Astrocyte (in vitro differentiated cells and primary cell): ENCODE measurements around the gene BUD23. TPM values are rescaled to one million over a fixed set of nuclear protein-coding genes. Genes with fewer than 3 reads are reported as not detected.

Experiments
- DNase-seq: peaks from one replicate; pipeline ENCODE4 v3.0.0-alpha.2; 2010; ENCODE audit warnings: low read depth
- FAIRE-seq: peaks from 2 replicates; lab custom pipeline; 2011; peaks lifted over from hg19 to GRCh38; lab: Jason Lieb, UNC
- H2AFZ ChIP-seq: 2 replicates; pipeline ENCODE4 v1.6.0; 2012; ENCODE audit warnings: low read depth, low read length, inconsistent platforms
- H3K27ac ChIP-seq: 2 replicates; pipeline ENCODE4 v1.5.1; 2011; ENCODE audit warnings: low read depth, low read length, inconsistent platforms
- H3K27me3 ChIP-seq: 2 replicates; pipeline ENCODE4 v1.6.0; 2011; ENCODE audit warnings: low read length, inconsistent platforms; ENCODE audit not compliant: insufficient read depth
- H3K36me3 ChIP-seq: 2 replicates; pipeline ENCODE4 v1.5.1; 2011; ENCODE audit warnings: low read length, inconsistent platforms; ENCODE audit not compliant: insufficient read depth
- H3K4me1 ChIP-seq: 2 replicates; pipeline ENCODE4 v1.5.1; 2011; ENCODE audit warnings: low read length, inconsistent platforms; ENCODE audit not compliant: insufficient read depth
- H3K4me2 ChIP-seq: 2 replicates; pipeline ENCODE4 v1.6.0; 2012; ENCODE audit warnings: low read length, inconsistent platforms
- H3K4me3 ChIP-seq: 2 replicates; pipeline ENCODE4 v1.5.1; 2011; ENCODE audit warnings: low read depth, mild to moderate bottlenecking, low read length, inconsistent platforms; ENCODE audit not compliant: insufficient read depth
- H3K79me2 ChIP-seq: 2 replicates; pipeline ENCODE4 v1.6.0; 2012; ENCODE audit warnings: mild to moderate bottlenecking, low read length, inconsistent platforms; ENCODE audit not compliant: insufficient read depth
- H3K9ac ChIP-seq: 2 replicates; pipeline ENCODE4 v1.6.0; 2012; ENCODE audit warnings: mild to moderate bottlenecking, low read length, inconsistent platforms
- H3K9me3 ChIP-seq: 2 replicates; pipeline ENCODE4 v1.5.1; 2012; ENCODE audit warnings: low read depth, mild to moderate bottlenecking, low read length, inconsistent platforms; ENCODE audit not compliant: insufficient read depth
- H4K20me1 ChIP-seq: 2 replicates; pipeline ENCODE4 v1.6.0; 2012; ENCODE audit warnings: low read length, inconsistent platforms; ENCODE audit not compliant: insufficient read depth
- H3K27ac Mint-ChIP-seq: one replicate; pipeline ENCODE4 v1.8.0; 2021; ENCODE audit warnings: mild to moderate bottlenecking, mixed read lengths; ENCODE audit not compliant: unreplicated experiment
- H3K27me3 Mint-ChIP-seq: one replicate; pipeline ENCODE4 v1.8.0; 2021; ENCODE audit warnings: low read depth, mixed read lengths; ENCODE audit not compliant: unreplicated experiment
- H3K36me3 Mint-ChIP-seq: one replicate; pipeline ENCODE4 v1.8.0; 2021; ENCODE audit warnings: low read depth, mixed read lengths; ENCODE audit not compliant: unreplicated experiment
- H3K4me1 Mint-ChIP-seq: one replicate; pipeline ENCODE4 v1.8.0; 2021; ENCODE audit warnings: low read depth, mixed read lengths; ENCODE audit not compliant: unreplicated experiment
- H3K4me3 Mint-ChIP-seq: one replicate; pipeline ENCODE4 v1.8.0; 2021; ENCODE audit warnings: mild to moderate bottlenecking, moderate library complexity, mixed read lengths; ENCODE audit not compliant: unreplicated experiment
- H3K9me3 Mint-ChIP-seq: one replicate; pipeline ENCODE4 v1.8.0; 2021; ENCODE audit warnings: mild to moderate bottlenecking, mixed read lengths; ENCODE audit not compliant: unreplicated experiment
- CTCF ChIP-seq: IDR thresholded peaks from 2 replicates; pipeline ENCODE4 v1.5.1; 2011; ENCODE audit warnings: low read depth, mild to moderate bottlenecking, inconsistent platforms, low read length, moderate library complexity; ENCODE audit not compliant: insufficient read depth
- EZH2 ChIP-seq: IDR thresholded peaks from 2 replicates; pipeline ENCODE4 v1.6.1; 2012; ENCODE audit warnings: mild to moderate bottlenecking, low read length, inconsistent platforms; ENCODE audit not compliant: insufficient read depth
- total RNA-seq: library from RNA; stranded (reverse); gene quantifications from 2 replicates; pipeline ENCODE4 v1.2.1, GENCODE V29; 2021

The BUD23 gene
- total RNA-seq, 1 donor from 2014 or later: 73.1 TPM

- Histone ChIP-seq H3K27me3 (no peaks in the 10 kb centered on the region), H4K20me1 (peaks cover 8% of the 10 kb centered on the region), H3K79me2 (peaks cover 7% of the 10 kb centered on the region), H2AFZ (no peak overlapping the region), H3K9me3 (no peaks in the 10 kb centered on the region), H3K4me3 (no peak overlapping the region), H3K9ac (no peak overlapping the region), H3K27ac (no peak overlapping the region), H3K36me3 (no peaks in the 10 kb centered on the region), H3K4me2 (no peak overlapping the region), H3K4me1 (peaks cover 16% of the 10 kb centered on the region)
- Mint-ChIP-seq H3K27me3 (peaks cover 9% of the 10 kb centered on the region), H3K36me3 (peaks cover 3% of the 10 kb centered on the region), H3K4me3 (no peak overlapping the region), H3K9me3 (no peaks in the 10 kb centered on the region), H3K27ac (no peak overlapping the region), H3K4me1 (peaks cover 5% of the 10 kb centered on the region)
- no peak for FAIRE-seq
- no peak for DNase-seq
- TF ChIP-seq CTCF: no peak
- no peak for TF ChIP-seq EZH2
Measured at GRCh38 chr7:73740771-73741170, 57.4 kb downstream of the BUD23 start.

GRCh38 chr7:73741600-73741999 is 58.2 kb downstream of the BUD23 start:
- H2AFZ ChIP-seq: no peak overlapping the region
- no peaks in the 10 kb centered on the region for H3K36me3 ChIP-seq
- FAIRE-seq: no peak
- peaks cover 7% of the 10 kb centered on the region for H3K79me2 ChIP-seq
- peaks cover 9% of the 10 kb centered on the region for H3K27me3 Mint-ChIP-seq
- H3K9me3 ChIP-seq: no peaks in the 10 kb centered on the region
- no peak for TF ChIP-seq EZH2
- no peaks in the 10 kb centered on the region for H3K27me3 ChIP-seq
- H3K9me3 Mint-ChIP-seq: no peaks in the 10 kb centered on the region
- peaks cover 5% of the 10 kb centered on the region for H3K4me1 Mint-ChIP-seq
- H3K36me3 Mint-ChIP-seq: peaks cover 3% of the 10 kb centered on the region
- H3K4me3 Mint-ChIP-seq: no peak overlapping the region
- H4K20me1 ChIP-seq: peaks cover 8% of the 10 kb centered on the region
- H3K4me1 ChIP-seq: peaks cover 16% of the 10 kb centered on the region
- H3K4me2 ChIP-seq: no peak overlapping the region
- H3K27ac Mint-ChIP-seq: no peak overlapping the region
- H3K27ac ChIP-seq: no peak overlapping the region
- no peak overlapping the region for H3K4me3 ChIP-seq
- no peak for DNase-seq
- no peak overlapping the region for H3K9ac ChIP-seq

- no peak for DNase-seq
- H3K4me3 ChIP-seq: no peak overlapping the region
Measured at GRCh38 chr7:73742338-73742752, 58.9 kb downstream of the BUD23 start.

More at GRCh38 chr7:73742338-73742752, 58.9 kb downstream of the BUD23 start:
- H2AFZ ChIP-seq: no peak overlapping the region
- H3K36me3 ChIP-seq: no peaks in the 10 kb centered on the region
- H3K4me2 ChIP-seq: peak overlapping the region; percentile 49
- peaks cover 7% of the 10 kb centered on the region for H3K79me2 ChIP-seq
- peak overlapping the region; percentile 53 for H3K27ac Mint-ChIP-seq
- no peaks in the 10 kb centered on the region for H3K9me3 Mint-ChIP-seq
- H3K27ac ChIP-seq: no peak overlapping the region
- FAIRE-seq: no peak
- peak overlapping the region; percentile 6 for H3K9ac ChIP-seq
- peaks cover 5% of the 10 kb centered on the region for H3K4me1 Mint-ChIP-seq
- peaks cover 16% of the 10 kb centered on the region for H3K4me1 ChIP-seq
- peaks cover 3% of the 10 kb centered on the region for H3K36me3 Mint-ChIP-seq
- H3K27me3 Mint-ChIP-seq: peaks cover 9% of the 10 kb centered on the region
- H3K27me3 ChIP-seq: no peaks in the 10 kb centered on the region
- H3K4me3 Mint-ChIP-seq: no peak overlapping the region
- H4K20me1 ChIP-seq: peaks cover 6% of the 10 kb centered on the region
- TF ChIP-seq CTCF (no peak), EZH2 (no peak)
- H3K9me3 ChIP-seq: no peaks in the 10 kb centered on the region
